KOPT-K1 (cell line): ENCODE measurements around the gene SH3TC2.

ENCODE experiments used
- H3K27ac ChIP-seq: fragments of 200-600 bp; sonication (generic); 2 replicates; pipeline ENCODE4 v1.5.1; 2016; ENCODE audit warnings: antibody characterized with exemption, mild to moderate bottlenecking, low read depth, low read length; ENCODE audit not compliant: poor library complexity, severe bottlenecking
- H3K36me3 ChIP-seq: fragments of 200-600 bp; sonication (generic); 2 replicates; pipeline ENCODE4 v1.5.1; 2017; ENCODE audit warnings: antibody characterized with exemption, mild to moderate bottlenecking, low read length, moderate library complexity; ENCODE audit not compliant: insufficient read depth
- H3K9me3 ChIP-seq: fragments of 200-600 bp; sonication (generic); 2 replicates; pipeline ENCODE4 v1.5.1; 2017; ENCODE audit warnings: antibody characterized with exemption, low read length, mild to moderate bottlenecking; ENCODE audit not compliant: insufficient read depth, poor library complexity, severe bottlenecking

The SH3TC2 gene

DNA sequence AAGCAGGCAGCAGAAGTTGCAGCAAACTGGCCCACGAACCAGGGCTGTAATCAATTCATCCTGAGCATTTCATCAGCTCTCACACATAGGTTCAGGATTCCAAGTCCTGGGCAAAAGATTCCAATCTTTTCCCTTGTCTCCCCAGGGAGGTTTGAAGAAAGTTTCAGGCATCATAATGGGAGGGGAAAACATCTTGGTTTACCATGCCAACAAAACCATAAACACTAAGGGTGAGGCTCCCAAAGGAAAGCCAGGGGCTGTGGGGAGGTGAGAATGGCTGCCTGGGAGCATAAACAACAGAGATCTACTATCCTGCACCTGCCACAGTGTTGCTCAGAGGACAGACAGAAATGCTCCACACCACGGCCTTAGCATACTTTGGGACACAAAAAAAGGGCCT is 94.6 kb downstream of the SH3TC2 start:
- Histone ChIP-seq H3K9me3 (no peaks in the 10 kb centered on the region), H3K36me3 (no peaks in the 10 kb centered on the region), H3K27ac (no peak overlapping the region)

DNA sequence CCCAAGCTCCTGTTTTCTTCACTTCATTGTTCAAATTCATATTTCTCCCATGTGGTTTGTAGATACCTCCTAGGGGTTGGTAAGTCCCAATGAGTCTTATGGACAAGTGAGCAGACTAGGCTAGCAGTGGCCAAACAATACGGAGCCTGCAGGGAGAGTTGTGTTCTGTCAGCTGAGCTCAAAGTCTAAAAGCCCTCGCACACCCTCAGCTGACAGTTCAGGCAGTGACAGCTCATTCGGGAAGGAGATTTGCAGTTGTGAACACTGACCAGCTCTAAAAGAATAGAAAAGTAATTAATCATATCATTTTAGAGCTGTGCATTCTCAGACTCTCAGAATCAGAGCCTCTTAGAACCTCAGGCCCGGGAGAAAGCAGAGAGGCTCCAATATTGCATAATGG is 95.1 kb downstream of the SH3TC2 start:
- Histone ChIP-seq H3K27ac (no peak overlapping the region), H3K9me3 (no peaks in the 10 kb centered on the region), H3K36me3 (no peaks in the 10 kb centered on the region)

DNA sequence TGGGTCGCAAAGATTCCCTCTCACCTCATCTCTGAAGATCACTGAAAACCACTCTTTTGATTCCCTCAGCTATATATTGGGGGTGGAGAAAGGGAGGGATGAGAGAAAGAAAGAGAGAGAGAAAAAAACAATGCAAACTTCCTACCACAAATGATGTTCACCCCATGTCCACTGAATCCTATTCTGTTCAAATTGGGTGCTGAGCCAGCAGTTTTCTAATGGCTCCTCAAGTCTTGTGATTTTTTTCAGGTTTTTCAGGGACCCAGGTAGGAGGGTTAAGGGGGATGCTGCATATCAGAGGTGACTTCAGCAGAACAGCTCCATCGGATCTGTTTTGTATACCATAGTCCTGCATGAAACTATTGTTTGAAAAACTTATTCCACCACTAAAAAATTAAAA is 95.9 kb downstream of the SH3TC2 start:
- Histone ChIP-seq H3K9me3 (no peaks in the 10 kb centered on the region), H3K36me3 (no peaks in the 10 kb centered on the region), H3K27ac (no peak overlapping the region)

DNA sequence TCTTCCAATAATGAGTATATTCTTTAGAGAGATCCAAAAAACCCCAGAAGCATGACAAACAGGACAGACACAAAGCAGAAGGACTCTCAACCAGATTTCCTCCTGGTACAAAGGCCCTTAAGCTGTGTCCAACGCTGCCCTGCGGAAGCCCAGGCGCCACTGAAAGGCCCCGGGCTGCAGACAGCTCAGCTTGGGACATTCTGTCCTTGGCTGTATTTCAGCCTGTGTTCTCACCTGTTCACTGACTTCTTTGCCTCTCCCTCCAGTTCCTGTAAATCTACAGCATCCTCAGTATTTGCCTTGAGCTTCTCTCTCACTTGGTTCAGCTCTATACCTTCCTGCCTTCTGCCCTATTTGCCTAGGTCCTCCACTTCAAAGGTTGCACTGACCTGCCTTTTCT is 96.5 kb downstream of the SH3TC2 start:
- Histone ChIP-seq H3K27ac (no peak overlapping the region), H3K9me3 (no peaks in the 10 kb centered on the region), H3K36me3 (no peaks in the 10 kb centered on the region)

DNA sequence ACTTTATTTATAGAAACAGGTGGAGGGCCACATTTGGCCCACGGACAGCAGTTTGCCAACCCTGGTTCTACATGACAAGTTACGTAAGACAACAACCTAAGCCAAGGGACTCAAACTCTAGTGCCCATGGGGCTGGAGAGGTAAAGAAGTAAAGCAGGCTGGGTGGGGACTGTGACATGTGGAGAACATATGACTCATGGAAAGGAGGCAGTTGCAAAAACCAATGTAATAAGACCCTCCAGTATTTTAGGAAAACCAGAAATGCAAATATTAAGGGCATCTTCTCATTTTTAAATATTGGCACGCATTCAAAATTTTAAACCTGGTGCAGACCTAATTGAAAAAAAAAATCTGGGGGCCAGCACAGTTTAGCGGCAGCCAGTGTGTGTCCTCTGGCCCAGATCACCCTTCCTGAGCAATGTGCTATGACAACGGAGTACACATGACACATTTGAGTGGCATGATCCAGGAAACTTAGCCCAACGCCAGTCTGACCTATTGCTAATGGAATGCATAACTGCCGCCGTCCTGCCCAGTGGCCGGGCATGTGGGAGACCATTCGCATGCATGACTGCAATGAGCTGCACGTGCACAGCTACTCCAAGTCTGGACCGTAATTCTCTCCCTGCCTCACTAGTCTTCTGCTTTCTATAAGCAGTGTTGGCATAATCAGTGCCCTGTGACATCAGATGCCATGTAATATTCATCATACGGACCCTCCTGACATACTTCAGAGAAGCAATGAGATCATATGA is 97.2 kb downstream of the SH3TC2 start:
- Histone ChIP-seq H3K27ac (no peak overlapping the region), H3K36me3 (no peaks in the 10 kb centered on the region), H3K9me3 (no peaks in the 10 kb centered on the region)

DNA sequence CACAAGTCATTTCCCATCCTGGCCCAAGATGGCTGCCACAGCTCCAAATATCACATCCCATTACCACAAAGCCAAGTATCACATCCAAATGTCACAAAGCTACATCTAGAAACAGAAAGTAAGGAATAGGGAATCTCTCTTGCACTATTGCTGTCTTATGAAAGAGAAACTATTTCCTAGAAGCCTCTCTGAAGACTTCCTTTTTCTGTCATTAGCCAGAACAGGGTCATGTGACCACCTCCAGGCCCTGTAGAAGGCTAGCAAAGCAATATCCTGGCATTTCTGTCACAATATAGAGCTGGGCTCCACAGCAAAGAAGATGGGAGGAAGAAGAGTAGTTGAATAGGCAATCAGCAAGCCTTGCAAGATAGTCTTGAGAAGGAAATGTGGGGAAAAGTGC is 99.2 kb downstream of the SH3TC2 start:
- H3K27ac ChIP-seq = no peak overlapping the region

DNA sequence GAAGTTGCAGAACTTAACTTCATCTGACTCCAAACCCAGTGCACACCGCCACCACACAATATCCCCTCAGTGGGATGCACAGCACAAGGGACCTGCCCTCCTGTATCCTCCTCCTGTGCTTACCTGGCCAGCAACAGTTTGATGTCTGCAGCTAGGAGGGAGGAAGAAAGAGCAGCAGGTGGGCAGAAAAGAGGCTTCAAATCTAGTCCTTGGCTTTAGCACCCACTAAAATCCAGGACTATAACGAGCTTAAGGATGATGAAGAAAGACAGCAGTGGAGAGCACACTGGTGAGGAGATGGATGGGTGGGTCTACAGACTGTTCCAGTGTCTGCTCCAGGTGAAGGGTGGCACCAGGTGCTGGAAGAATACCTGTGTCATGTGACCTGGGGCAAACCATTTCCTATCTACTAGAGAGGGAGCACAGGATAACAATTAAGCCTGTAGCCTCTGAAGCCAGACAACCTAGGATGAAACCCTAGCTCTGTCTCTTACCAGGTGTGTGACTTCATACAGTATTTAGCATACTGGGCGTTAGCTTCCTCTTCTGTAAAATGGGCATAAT is 100.0 kb downstream of the SH3TC2 start:
- Histone ChIP-seq H3K9me3 (no peaks in the 10 kb centered on the region), H3K36me3 (no peaks in the 10 kb centered on the region), H3K27ac (no peak overlapping the region)

More for the DNA sequence above, 99.2 kb downstream of the SH3TC2 start:
- Histone ChIP-seq H3K9me3 (no peaks in the 10 kb centered on the region), H3K36me3 (no peaks in the 10 kb centered on the region)

DNA sequence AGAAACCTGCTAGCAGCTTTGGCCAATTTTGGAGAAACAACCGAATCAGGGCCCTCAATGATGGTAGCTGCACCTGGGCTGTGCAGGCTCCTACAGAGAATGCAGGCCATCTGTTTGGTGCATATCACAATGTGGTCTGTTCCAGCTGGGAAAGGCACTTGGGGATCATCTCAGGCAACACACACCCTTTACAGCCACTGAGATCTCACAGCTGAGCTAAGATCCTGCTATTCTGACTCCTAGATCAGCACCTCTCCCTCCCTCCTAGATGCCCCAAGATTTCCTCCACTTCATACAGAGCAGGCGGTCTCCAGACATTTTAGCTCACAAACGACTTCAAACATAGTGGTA is 100.7 kb downstream of the SH3TC2 start:
- H3K9me3 ChIP-seq = no peaks in the 10 kb centered on the region
- H3K27ac ChIP-seq = no peak overlapping the region

DNA sequence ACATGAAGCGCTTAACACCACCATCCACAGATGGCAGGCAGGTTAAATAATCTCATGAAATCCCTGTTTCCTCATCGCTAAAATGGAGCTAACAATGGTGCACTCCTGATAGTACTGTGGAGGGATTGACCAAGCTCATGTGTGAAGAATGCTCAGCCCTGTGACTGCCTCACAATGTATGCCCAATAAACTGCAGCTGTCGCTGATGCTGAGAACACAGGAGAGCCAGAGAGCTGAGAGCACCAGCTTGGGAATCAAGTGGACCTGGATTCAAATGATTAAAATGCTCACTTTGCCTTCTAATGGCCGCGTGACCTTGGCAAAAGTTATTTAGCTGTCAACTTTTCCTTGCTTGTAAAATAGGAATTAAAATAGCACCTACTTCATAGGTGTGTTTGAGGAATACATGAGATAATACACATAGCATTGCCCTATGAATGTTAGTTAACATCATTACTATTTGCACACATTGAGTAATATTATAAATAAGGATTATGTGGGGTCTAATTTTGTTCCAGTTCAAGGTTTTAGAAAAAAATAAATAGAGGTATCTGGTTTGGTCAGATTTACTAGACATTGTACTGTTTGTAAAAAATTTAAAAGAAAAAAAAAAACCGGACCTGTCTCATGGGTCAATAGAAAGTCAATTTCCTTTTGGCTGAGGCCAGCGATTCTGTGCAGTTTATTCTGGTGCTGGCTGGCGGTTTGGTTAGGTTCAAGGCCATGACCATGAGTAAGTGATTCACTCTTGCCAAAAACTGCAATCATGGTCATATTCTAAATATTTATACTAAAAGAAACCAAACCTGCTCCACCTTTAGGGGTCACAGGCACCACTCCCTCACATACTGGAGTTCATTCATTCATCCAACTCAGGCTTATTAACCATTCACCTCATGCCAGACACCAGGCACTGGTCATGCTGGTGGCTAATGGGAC is 101.3 kb downstream of the SH3TC2 start:
- no peaks in the 10 kb centered on the region for H3K9me3 ChIP-seq
- H3K27ac ChIP-seq = no peak overlapping the region
- H3K36me3 ChIP-seq = no peaks in the 10 kb centered on the region

More for the DNA sequence above, 100.7 kb downstream of the SH3TC2 start:
- H3K36me3 ChIP-seq = no peaks in the 10 kb centered on the region

DNA sequence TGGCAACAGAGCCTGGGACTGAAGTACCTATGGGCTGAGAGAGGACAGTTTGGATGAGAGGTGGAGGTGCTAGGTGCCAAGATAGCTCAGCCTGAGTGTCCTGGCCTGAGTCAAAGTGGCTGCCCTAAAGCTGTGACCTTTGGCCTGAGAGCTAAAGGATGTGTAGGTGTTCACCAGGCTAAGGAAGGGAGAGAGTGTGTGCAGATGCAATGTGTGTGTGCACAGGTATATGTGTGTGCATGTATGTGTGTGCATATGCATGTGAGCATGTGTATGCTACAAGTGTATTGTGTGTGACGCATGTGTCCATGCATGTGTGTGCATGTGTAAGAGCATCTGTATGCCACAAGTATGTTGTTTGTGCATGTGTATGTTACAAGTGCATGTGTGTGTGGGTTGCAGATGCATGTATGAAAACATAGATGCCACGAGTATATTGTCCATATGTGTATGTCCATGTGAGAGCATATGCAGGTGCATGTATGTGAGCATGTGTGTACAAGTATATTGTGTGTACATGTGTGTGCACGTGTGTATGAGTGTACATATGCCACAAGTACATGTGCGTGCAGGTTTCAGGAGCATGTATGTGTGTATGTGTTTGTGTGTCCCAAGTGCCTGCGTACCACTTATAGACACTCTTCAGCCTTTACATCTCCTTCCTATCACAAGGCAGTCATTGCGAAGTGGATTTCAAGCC is 102.6 kb downstream of the SH3TC2 start:
- no peak overlapping the region for H3K27ac ChIP-seq
- no peaks in the 10 kb centered on the region for H3K9me3 ChIP-seq
- H3K36me3 ChIP-seq = no peaks in the 10 kb centered on the region

DNA sequence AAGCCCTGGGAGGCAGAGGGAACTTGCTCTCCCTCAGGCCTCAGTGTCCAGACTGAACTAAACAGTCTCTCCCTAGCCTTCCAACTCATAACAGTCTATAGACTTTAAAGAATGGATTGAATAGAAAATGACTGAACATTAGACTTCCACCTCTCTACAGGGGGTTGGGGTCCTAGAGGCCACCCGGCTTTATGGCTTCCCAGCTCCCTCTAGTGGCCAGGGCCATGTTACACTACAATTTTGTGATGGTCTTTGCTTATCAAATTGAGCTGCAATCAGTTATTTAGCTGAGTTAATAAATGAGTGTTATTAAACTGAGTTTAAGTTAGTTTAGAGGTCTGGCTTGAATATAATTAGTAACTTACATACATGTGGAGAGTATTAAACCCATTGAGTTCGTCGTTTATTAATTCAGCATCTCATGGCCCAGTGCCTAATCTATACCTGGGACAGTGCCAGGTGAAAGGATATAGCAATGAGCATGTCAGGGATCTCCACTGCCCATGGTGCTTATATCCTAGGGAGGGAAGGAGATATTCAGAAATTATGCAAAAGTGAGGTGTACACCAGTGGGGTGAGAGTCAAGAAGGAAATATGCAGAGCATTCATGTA is 105.2 kb downstream of the SH3TC2 start:
- no peak overlapping the region for H3K27ac ChIP-seq
- H3K36me3 ChIP-seq = no peaks in the 10 kb centered on the region
- no peaks in the 10 kb centered on the region for H3K9me3 ChIP-seq

DNA sequence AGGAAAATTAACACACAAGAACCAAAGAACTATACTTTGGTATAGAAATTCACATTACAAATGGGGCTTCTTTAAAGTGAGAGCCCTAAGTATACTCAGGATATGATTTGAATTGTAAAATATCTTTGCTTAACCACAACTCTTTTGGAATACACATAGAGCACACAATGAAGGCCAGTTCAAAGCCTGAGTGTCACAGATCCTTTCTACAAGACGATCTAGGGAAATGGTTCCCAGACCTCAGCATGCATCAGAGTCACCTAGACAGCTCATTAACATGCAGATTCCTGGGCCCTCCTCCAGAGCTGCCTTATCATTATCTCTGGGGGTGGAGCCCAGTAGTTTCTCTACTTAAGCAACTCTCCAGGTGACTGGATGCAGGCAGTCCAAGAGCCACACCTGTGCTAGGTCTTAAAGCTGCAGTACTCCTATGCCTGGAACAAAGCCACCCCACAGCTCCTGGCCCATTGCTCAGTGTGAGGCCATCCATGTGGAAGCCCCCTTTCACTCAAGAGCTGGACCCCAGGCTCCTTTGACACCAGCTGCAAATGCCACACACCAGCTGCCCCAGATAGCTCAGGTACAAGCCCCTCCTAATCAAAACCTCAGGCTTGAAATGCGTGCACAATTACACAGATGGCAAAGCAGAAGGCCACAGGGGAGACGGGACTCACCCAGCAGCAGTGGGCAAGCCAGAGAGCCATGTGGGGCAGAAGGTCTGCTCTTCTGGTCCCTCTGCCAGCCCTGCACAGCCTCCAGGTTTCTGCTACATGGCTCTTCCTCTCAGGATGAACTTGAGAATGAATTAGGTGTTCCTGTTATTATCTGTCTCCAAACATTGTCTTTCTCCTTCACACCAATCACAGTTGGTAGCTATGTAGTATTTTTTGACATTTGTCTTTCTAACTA is 106.1 kb downstream of the SH3TC2 start:
- Histone ChIP-seq H3K9me3 (no peaks in the 10 kb centered on the region), H3K27ac (no peak overlapping the region), H3K36me3 (no peaks in the 10 kb centered on the region)
